ENCODE data around the gene BAHCC1. TPM values are rescaled to one million over a fixed set of nuclear protein-coding genes. Genes with fewer than 3 reads are reported as not detected.

BAHCC1 gene
- total and polyA plus RNA-seq, 12 donors: 4.8 to 13.1 (median 9.2) TPM

DNA sequence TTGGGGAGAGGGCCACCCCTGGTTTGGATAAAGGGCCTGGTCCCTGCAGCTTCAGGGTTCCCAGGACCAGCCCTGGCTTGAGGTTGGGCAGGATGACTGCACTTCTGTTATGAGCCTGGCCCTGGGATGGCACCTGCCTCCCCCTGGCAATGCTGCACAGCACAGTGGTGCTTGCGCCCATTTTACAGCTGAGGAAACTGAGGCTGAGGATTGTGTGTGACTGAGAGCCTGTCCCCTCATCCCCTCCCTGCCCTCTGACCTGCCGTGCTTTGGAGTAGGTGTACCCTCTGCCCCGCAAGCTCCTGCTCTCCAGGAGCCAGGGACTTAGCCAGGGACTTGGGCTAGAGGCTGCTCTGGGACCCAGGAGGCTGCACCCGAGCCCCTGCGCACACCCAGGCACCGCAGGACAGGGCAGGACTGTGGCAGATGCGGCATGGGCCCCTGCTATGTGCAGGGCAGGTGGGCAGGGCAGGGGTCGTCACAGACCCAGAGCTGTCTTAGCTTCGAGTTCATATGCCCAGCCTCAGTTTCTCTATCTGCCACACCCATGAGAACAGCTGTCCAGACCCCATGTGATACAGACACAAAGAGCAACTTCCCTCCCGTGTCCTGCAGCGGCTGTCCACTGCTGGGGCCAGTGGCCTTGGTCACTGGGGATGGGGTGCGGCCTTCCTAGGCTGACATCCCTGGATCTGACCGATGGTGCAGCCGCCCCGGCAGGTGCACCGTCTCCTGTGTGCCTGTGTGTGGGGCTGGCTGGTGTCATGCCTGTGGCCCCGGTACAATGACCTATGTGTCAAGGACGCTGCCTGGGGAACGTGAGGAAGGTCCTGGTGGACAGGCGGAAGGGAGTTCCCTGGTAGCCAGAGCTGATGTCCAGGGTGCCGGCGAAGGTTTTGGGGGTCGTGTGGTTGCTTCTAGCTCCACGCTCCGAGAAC, 36.6 kb downstream of the BAHCC1 start:
- H3K4me3 ChIP-seq: no peak overlapping the region
- TF ChIP-seq, protein P1, sequence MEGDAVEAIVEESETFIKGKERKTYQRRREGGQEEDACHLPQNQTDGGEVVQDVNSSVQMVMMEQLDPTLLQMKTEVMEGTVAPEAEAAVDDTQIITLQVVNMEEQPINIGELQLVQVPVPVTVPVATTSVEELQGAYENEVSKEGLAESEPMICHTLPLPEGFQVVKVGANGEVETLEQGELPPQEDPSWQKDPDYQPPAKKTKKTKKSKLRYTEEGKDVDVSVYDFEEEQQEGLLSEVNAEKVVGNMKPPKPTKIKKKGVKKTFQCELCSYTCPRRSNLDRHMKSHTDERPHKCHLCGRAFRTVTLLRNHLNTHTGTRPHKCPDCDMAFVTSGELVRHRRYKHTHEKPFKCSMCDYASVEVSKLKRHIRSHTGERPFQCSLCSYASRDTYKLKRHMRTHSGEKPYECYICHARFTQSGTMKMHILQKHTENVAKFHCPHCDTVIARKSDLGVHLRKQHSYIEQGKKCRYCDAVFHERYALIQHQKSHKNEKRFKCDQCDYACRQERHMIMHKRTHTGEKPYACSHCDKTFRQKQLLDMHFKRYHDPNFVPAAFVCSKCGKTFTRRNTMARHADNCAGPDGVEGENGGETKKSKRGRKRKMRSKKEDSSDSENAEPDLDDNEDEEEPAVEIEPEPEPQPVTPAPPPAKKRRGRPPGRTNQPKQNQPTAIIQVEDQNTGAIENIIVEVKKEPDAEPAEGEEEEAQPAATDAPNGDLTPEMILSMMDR (IDR thresholded peaks at IDR 0.05): no peak
- WGBS, 2 donors: 89 to 90% methylated on average over 24 to 25 of the region's 25 CpGs
- intact Hi-C loops (cut with DNase I): loop anchor here in 2 of 10 donors (5.0 kb wide), 1 partner anchor 40 kb away; no protein-coding TSS in a partner anchor
- ATAC-seq: no peak
- H3K9me3 ChIP-seq: no peaks in the 10 kb centered on the region
- H3K36me3 ChIP-seq: no peaks in the 10 kb centered on the region
- DNase-seq: no peak
- no peak overlapping the region for H3K27ac ChIP-seq
- peaks cover 36 to 84% (median 65%) of the 10 kb centered on the region in 9 donors for H3K4me1 ChIP-seq
- H3K27me3 ChIP-seq: peaks cover 0 to 34% (median 0%) of the 10 kb centered on the region in 7 donors

DNA sequence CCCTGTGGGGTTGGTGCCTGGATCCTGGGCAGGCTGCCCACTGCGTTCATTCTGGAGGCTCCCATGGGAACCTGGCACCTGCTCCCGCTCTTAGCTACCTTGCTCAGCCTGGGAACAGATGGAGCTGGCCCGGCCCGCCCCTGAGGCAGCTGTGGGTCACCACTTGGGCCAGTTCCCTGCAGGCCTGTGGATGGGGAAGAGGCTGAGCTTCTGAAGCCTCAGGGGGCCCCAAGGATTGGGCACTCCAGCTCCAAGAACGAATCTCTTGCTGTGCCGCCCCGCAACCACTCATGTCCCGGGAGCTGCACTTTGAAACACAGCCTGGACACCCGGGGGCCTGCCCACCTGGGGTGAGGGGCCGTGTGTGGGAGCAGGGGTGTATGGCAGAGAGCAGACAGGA, 37.7 kb downstream of the BAHCC1 start:
- peaks cover 0 to 23% (median 0%) of the 10 kb centered on the region in 7 donors for H3K27me3 ChIP-seq
- H3K27ac ChIP-seq: peak overlapping the region in 1 of 10 donors; percentile 40
- ATAC-seq (no peak), DNase-seq (no peak)
- intact Hi-C loops (cut with DNase I): loop anchor here in 2 of 10 donors (5.0 kb wide), 1 partner anchor 39 kb away; no protein-coding TSS in a partner anchor
- no peaks in the 10 kb centered on the region for H3K9me3 ChIP-seq
- peaks cover 30 to 84% (median 65%) of the 10 kb centered on the region in 9 donors for H3K4me1 ChIP-seq
- 57 to 65% methylated on average over 10 of the region's 10 CpGs for WGBS, 2 donors
- no peak overlapping the region for H3K4me3 ChIP-seq
- no peaks in the 10 kb centered on the region for H3K36me3 ChIP-seq
- TF ChIP-seq, protein P1 (IDR thresholded peaks at IDR 0.05): no peak

DNA sequence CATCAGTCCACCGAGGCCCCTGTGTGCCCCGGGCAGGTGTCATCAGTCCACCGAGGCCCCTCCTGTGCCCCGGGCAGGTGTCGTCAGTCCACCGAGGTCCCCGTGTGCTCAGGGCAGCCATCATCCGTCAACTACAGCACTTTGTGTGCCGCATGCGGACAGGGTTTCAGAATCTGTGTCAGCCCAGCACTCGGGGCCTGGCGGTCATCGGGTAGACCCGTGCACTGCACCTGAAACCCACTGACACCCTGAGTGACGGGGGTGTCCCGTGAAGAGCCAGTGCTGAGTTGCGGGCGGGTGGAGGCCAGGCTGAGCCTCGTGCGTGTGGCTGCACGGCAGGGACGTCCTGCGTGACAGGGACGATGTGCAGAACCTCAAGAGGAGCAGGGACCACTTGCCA, 38.4 kb downstream of the BAHCC1 start:
- TF ChIP-seq, protein P1 (IDR thresholded peaks at IDR 0.05): no peak
- peaks cover 23 to 77% (median 58%) of the 10 kb centered on the region in 9 donors for H3K4me1 ChIP-seq
- 85 to 90% methylated on average over 24 of the region's 24 CpGs for WGBS, 2 donors

DNA sequence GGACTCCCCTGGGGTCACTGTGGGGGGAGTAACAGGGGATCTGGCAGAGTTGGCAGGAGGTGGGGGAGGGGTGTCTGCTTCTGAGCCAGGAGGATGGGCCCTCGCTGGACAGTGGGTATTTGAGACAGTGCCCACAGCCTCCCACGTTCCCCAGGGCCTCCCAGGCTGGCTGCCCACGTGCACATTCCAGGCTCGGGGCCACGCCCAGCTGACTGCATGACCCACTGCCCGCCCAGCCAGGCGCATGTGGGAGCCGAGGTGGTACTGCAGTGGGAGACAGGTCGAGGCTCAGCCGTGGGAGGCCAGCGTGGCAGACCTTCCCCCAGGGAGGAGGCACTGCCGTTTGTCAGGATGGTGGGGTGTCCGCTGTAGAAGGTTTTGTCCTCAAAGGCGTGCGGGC, 38.8 kb downstream of the BAHCC1 start:
- intact Hi-C loops (cut with DNase I): loop anchor here in 2 of 10 donors (5.0 kb wide), 1 partner anchor 38 kb away; no protein-coding TSS in a partner anchor
- TF ChIP-seq, protein P1 (IDR thresholded peaks at IDR 0.05): no peak
- Histone ChIP-seq H3K27ac (no peak overlapping the region), H3K36me3 (no peaks in the 10 kb centered on the region), H3K4me3 (no peak overlapping the region), H3K27me3 (peaks cover 0 to 12% (median 0%) of the 10 kb centered on the region in 7 donors), H3K4me1 (peaks cover 19 to 72% (median 54%) of the 10 kb centered on the region in 9 donors), H3K9me3 (no peaks in the 10 kb centered on the region)
- peak in 1 of 8 donors; percentile 23 for ATAC-seq
- 50 to 62% methylated on average over 15 of the region's 15 CpGs for WGBS, 2 donors
- DNase-seq: peak in 1 of 2 donors; percentile 48

More for the DNA sequence above, 38.4 kb downstream of the BAHCC1 start:
- DNase-seq: no peak
- Histone ChIP-seq H3K27me3 (peaks cover 0 to 16% (median 0%) of the 10 kb centered on the region in 7 donors), H3K4me3 (no peak overlapping the region), H3K36me3 (no peaks in the 10 kb centered on the region), H3K27ac (no peak overlapping the region), H3K9me3 (no peaks in the 10 kb centered on the region)
- ATAC-seq: no peak
- intact Hi-C loops (cut with DNase I): loop anchor here in 2 of 10 donors (5.0 kb wide), 1 partner anchor 39 kb away; no protein-coding TSS in a partner anchor

All from heart right ventricle (tissue), 16 donors.